Mesodermal cell (in vitro differentiated cells): ENCODE measurements around the gene PTPRN2.
"Not testable (repeated sequence)": the region's sequence is repeated elsewhere in the genome, so short reads cannot be mapped to it uniquely, and the experiment has no call there.

Experiments
- H3K27ac ChIP-seq: 2 replicates; pipeline ENCODE4 v1.7.0; 2013; ENCODE audit warnings: mild to moderate bottlenecking, low read depth, low read length, moderate library complexity; ENCODE audit not compliant: severe bottlenecking
- H3K36me3 ChIP-seq: 2 replicates; pipeline ENCODE4 v1.7.1; 2013; ENCODE audit warnings: mild to moderate bottlenecking, low read length, moderate library complexity; ENCODE audit not compliant: control insufficient read depth, insufficient read depth
- H3K4me1 ChIP-seq: one replicate; pipeline ENCODE4 v1.7.1; 2013; ENCODE audit warnings: mild to moderate bottlenecking, low read length; ENCODE audit not compliant: insufficient read depth, control insufficient read depth, poor library complexity, severe bottlenecking
- H3K4me3 ChIP-seq: 2 replicates; pipeline ENCODE4 v1.7.0; 2013; ENCODE audit warnings: low read length, control low read depth, mild to moderate bottlenecking; ENCODE audit not compliant: insufficient read depth, poor library complexity, severe bottlenecking; ENCODE audit errors: extremely low read depth
- H3K9me3 ChIP-seq: 2 replicates; pipeline ENCODE4 v1.7.1; 2013; ENCODE audit warnings: mild to moderate bottlenecking, low read length, moderate library complexity; ENCODE audit not compliant: control insufficient read depth
- WGBS, 2 experiments: methylation state at CpG; one replicate each; pipeline ENCODE4 v1.1.5; 2013; ENCODE audit warnings: missing lambda C conversion rate in 2 of 2; ENCODE audit not compliant: insufficient coverage in 2 of 2; 5-methylcytosine and 5-hydroxymethylcytosine counted together

The PTPRN2 gene

DNA sequence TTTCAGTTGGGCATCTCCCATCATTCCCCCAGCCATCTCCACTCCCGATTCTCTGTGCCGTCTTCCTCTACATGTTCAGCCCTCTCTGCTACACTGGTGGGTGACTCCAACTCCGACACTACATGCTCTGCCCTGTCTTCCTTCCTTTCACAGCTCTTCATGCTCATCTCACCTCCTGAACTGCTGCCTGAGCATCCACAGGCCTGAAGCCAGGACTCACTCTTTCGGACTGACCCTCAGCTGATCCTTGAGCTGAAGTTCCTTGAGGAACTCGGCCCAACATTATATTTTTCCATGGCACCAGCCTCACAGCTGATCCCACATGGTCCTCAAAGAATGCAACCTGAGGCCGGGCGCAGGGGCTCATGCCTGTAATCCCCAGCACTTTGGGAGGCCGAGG is 538.4 kb downstream of the PTPRN2 start:
- H3K4me3 ChIP-seq: no peak overlapping the region
- 51 to 64% methylated on average over 6 to 8 of the region's 8 CpGs for WGBS, 2 experiments
- peaks cover 79% of the 10 kb centered on the region for H3K9me3 ChIP-seq

DNA sequence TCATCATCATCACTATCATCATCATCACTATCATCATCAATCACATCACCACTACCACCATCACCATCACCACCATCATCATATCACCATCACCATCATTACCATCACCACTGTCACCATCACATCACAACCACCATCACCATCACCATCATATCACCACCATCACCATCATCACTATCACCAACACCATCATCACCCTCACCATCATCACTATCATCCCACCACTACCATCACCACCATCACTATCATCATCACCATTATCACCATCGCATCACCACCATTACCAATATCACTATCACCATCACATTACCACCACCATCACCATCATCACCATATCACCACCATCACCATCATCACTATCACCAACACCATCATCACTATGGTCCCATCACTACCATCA is 539.1 kb downstream of the PTPRN2 start:
- WGBS, 2 experiments: 77 to 80% methylated on average over 1 of the region's 1 CpG
- H3K36me3 ChIP-seq: no peaks in the 10 kb centered on the region
- no peak overlapping the region for H3K27ac ChIP-seq
- no peaks in the 10 kb centered on the region for H3K4me1 ChIP-seq
- H3K4me3 ChIP-seq: no peak overlapping the region
- H3K9me3 ChIP-seq: peaks cover 79% of the 10 kb centered on the region

More for the DNA sequence above, 538.4 kb downstream of the PTPRN2 start:
- no peaks in the 10 kb centered on the region for H3K4me1 ChIP-seq
- H3K27ac ChIP-seq: no peak overlapping the region
- H3K36me3 ChIP-seq: no peaks in the 10 kb centered on the region

DNA sequence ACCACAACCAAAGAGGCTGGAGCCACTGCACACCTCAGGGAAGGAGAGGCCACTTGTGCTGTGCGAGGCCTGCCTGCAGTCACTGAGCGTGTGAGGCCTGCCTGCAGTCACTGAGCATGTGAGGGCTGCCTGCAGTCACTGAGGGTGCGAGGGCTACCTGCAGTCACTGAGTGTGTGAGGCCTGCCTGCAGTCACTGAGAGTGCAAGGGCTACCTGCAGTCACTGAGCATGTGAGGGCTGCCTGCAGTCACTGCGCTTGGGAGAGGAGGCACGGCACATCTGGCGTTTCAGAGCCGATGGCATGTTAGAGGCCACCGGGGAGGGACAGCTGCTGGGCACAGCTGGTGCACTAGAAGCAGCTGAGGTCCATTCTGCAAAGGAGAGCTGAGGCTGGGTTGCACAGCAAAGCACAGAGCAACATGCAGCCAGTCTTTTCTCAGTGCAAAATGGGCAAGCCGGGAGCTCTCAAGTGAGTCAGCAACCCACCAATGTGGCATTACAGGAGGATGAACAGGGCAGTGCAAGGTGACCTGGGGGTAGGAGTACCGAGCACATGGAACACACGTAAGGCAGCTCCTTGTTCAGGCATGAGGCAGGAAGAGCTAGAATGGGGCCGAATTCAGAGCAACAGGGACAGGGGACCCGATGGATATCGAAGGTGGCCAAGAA is 540.1 kb downstream of the PTPRN2 start:
- Histone ChIP-seq H3K4me1 (no peaks in the 10 kb centered on the region), H3K4me3 (no peak overlapping the region), H3K27ac (no peak overlapping the region), H3K36me3 (no peaks in the 10 kb centered on the region), H3K9me3 (peaks cover 79% of the 10 kb centered on the region)
- WGBS, 2 experiments: 79 to 80% methylated on average over 11 to 14 of the region's 14 CpGs

DNA sequence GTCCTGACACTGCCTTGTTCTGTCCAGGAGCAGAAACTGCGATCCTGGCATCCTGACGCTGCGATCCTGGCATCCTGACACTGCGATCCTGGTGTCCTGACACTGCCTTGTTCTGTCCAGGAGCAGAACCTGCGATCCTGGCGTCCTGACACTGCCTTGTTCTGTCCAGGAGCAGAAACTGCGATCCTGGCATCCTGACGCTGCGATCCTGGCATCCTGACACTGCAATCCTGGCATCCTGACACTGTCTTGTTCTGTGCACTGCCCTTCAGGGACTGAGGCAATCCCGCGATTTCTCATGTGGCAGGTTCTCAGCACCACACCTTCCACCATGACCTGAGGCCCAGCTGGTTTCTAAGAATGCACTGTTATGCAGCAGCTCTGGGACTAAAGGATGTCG is 541.4 kb downstream of the PTPRN2 start:
- not testable (repeated sequence) for H3K4me1 ChIP-seq, H3K4me3 ChIP-seq, H3K27ac ChIP-seq, H3K36me3 ChIP-seq
- peaks cover 84% of the 10 kb centered on the region for H3K9me3 ChIP-seq
- 63 to 64% methylated on average over 12 of the region's 12 CpGs for WGBS, 2 experiments

DNA sequence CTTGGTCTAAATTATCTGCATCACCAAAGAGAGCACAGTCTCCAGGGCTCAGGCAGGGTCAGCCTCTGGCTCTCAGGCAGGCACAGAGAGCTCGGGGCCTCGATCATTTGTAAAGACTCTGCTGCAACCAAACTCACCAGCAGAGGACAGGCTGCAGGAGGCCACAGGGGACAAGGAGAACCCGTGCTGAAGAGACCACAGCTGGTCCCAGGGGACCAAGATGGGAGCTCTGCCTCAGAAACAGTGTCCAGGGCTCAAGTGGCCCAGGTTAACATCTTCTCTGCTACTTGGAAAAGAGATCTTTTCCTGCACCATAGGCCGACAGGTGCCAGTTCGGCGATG is 543.2 kb downstream of the PTPRN2 start:
- Histone ChIP-seq H3K36me3 (no peaks in the 10 kb centered on the region), H3K4me1 (no peaks in the 10 kb centered on the region), H3K4me3 (no peak overlapping the region), H3K9me3 (peaks cover 79% of the 10 kb centered on the region), H3K27ac (no peak overlapping the region)
- 57 to 73% methylated on average over 5 to 6 of the region's 6 CpGs for WGBS, 2 experiments

DNA sequence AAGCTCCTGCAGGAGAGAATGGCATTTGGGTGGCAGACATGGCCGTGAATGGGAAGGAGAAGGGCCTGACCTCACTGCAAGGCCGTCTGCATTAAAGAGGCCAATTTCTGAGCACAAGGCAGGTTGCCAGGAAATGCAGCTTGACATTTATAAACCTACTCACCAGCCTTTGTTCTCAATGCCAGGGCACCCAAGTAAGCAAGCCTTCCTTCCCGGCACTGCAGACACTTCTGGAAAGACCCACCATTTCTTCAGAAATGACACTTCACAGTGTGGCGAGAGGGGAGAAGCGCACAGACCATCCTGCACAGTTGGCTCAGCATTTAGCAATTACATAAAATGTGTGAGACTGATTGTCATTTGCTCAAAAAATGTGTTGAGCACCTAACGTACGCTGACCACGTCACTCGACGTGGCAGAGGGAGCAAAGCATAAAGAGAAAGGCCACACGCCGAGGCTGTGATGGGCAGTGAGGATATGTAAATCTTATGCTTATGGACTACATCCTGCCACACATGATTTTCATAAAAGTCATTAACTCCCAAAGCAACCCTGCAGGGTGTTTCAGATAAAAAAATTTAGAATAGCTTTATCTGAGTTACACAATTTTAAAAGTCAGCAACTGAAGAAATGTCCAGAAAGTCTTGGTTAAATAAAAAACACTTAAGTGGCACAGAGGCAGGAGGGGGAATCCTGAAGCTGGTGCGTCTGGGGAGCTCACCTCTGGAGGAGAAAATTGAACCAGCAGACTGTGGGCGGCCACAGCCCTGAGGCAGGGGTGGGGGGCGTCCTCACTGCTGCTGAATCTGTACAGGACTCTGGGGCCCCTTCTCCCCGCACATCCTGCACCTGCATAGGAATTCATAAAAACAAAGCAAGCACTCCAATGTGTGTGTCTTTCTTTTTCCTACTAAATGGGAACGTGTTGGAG is 543.8 kb downstream of the PTPRN2 start:
- no peak overlapping the region for H3K27ac ChIP-seq
- H3K9me3 ChIP-seq: peaks cover 77% of the 10 kb centered on the region
- H3K4me1 ChIP-seq: no peaks in the 10 kb centered on the region
- no peaks in the 10 kb centered on the region for H3K36me3 ChIP-seq
- no peak overlapping the region for H3K4me3 ChIP-seq
- WGBS, 2 experiments: 72 to 78% methylated on average over 11 to 12 of the region's 17 CpGs

DNA sequence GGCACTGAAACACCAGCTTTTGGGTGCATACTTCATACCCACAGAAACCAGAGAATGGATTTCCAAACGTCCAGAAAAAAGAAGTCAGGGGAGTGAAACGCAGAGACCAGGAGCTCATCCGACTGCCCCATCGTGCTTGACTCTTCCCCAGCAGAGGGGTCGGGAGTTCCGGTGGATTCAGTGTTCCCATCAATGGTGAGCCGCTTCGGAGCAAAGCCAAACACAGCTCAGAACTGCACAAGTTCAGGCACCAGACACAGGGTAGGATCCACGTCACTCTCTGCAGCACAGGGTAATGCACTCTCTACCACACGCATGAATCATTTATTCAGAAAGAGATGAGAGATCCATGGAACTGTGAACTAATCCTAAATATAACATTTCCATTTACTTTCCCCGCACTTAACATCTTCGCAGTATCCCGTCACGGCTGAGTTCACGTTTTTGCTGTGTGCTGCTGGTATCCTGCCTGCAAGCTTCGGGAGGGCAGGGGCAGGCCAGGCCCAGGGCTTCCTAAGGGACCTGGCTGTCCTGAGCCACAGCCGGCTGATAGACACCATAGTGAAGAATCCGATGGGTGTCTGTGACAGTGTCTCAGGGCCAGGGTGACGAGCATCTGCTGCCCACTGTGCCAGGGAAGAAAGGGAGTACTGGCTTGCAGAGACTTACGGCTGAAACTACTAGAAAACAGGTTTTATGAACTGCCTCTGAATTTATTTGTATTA is 545.3 kb downstream of the PTPRN2 start:
- peaks cover 65% of the 10 kb centered on the region for H3K9me3 ChIP-seq
- H3K4me1 ChIP-seq: no peaks in the 10 kb centered on the region
- no peak overlapping the region for H3K27ac ChIP-seq
- H3K4me3 ChIP-seq: no peak overlapping the region
- H3K36me3 ChIP-seq: no peaks in the 10 kb centered on the region
- 83% methylated on average over 19 of the region's 20 CpGs for WGBS, 2 experiments

DNA sequence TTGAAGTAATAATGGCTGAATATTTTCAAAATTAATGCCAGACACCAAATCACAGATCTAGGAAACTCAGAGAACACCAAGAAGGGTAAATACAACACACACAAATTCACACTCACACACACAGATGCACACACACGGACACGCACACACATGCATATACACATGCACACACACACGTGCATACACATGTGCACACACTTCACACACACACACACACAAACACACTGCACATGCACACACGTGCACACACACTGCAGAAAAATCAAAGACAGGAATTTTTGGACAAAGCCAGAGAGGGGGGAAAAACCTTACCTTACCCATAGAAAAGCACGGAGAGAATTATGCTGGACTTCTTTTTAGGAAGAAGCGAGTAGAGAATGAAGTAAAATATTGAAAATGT is 547.4 kb downstream of the PTPRN2 start:
- WGBS, 2 experiments: 83% methylated on average over 1 of the region's 6 CpGs; no CpG with 5 or more reads in 1 of the 2 experiments
- Histone ChIP-seq H3K36me3 (no peaks in the 10 kb centered on the region), H3K4me3 (no peak overlapping the region), H3K27ac (no peak overlapping the region), H3K4me1 (no peaks in the 10 kb centered on the region), H3K9me3 (peaks cover 68% of the 10 kb centered on the region)

DNA sequence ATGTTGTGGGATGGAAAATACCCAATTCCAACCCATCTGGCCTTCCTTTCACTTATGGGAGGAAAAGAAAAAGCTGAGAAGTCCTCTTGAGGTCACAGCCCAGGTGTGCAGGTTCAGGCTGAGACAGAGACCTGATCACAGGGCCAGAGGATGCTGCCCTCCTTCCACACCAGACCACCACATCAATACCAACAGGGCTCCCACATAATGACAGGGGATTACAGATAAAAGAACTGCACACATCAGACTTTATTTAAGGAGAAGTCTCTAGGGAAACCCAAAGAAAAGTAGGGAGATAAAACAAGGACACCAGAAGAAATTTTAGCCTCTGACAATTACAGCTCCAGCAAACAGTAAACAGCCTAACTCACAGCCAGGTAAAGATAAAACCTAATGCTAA is 548.4 kb downstream of the PTPRN2 start:
- H3K4me3 ChIP-seq: no peak overlapping the region

DNA sequence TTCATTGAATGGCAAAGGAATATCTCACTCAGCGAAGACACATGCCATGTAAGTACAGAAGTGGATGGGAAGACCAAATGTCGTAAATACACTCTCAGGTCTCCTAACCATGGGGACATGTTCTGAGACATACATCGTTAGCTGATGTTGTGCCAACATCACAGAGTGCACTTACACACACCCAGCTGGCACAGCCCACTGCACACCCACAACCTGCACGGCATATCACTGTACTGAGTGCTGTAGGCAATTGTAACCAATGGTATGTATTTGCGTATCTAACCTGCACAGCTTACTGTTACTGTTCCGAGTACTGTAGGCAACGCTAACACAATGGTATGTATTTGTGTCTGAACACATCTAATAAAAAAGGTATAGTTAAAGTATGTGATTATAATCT is 550.4 kb downstream of the PTPRN2 start:
- WGBS, 2 experiments: 56 to 100% methylated on average over 1 to 2 of the region's 7 CpGs
- Histone ChIP-seq H3K4me1 (no peaks in the 10 kb centered on the region), H3K36me3 (no peaks in the 10 kb centered on the region), H3K27ac (no peak overlapping the region), H3K4me3 (no peak overlapping the region), H3K9me3 (peaks cover 64% of the 10 kb centered on the region)

More for the DNA sequence above, 548.4 kb downstream of the PTPRN2 start:
- no peak overlapping the region for H3K27ac ChIP-seq
- no peaks in the 10 kb centered on the region for H3K36me3 ChIP-seq
- no peaks in the 10 kb centered on the region for H3K4me1 ChIP-seq
- H3K9me3 ChIP-seq: peaks cover 69% of the 10 kb centered on the region
